ENCODE results near the gene INHA.
A peak's percentile ranks its signal among the peaks of the same experiment; 100 is the strongest.

The INHA gene

GRCh38 chr2:219539926-219540678 is 32.0 kb upstream of the INHA start:
- Histone ChIP-seq H3K9me3 (ENCODE audit: control insufficient read depth, low read length) (no peaks in the 10 kb centered on the region), H3K27me3 (ENCODE audit: control insufficient read depth, insufficient read depth, low read length) (no peaks in the 10 kb centered on the region), H3K9ac (no peak overlapping the region), H3K4me1 (peaks cover 21% of the 10 kb centered on the region), H3K36me3 (ENCODE audit: control insufficient read depth, insufficient read depth, low read length) (no peaks in the 10 kb centered on the region), H2AFZ (no peak overlapping the region), H3K4me2 (ENCODE audit: low read length) (no peak overlapping the region), H3K79me2 (peaks cover 12% of the 10 kb centered on the region), H3K4me3 (ENCODE audit: low read depth, low read length) (no peak overlapping the region), H3K27ac (no peak overlapping the region)
- TF ChIP-seq CTCF (IDR thresholded peaks at IDR 0.05) = no peak

DNA sequence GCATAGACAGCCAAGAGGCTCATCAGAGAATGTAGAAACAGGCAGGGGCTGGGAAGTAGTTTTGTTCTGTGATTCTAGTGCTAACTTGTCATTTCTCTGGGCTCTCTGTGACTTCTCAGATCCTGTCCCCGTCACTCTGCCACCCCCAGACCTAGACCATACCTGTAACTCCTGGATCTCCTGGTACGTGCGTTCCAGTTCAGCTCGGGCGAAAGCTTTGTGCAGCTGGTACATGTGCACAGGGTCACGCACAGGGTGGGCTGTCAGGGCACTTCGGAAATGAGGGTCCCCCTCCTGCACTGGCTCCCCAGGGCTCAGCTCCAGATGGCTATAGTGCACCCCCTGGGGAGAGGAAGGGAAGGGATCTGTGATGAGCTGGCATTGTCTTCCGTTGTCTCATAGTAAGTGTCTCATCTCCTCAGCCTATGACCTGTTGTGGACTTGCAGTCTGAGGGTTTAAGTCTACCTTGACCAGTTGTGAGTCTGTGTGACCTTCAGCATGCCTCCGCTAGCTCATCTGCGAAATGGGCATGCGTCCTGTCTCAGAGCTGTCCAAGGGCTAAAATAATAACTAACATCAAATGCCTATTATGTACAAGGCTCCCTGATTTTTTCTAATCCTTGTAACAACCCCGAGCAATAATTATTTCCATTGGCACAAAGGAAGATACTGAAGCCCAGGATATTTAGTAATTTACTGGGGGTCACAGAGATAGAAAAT is 31.2 kb upstream of the INHA start:
- peak overlapping the region; percentile 36 for H2AFZ ChIP-seq
- peaks cover 12% of the 10 kb centered on the region for H3K79me2 ChIP-seq
- H3K4me3 ChIP-seq (ENCODE audit: low read depth, low read length) = no peak overlapping the region
- H3K27ac ChIP-seq = no peak overlapping the region
- H3K36me3 ChIP-seq (ENCODE audit: control insufficient read depth, insufficient read depth, low read length) = no peaks in the 10 kb centered on the region
- peaks cover 24% of the 10 kb centered on the region for H3K4me1 ChIP-seq
- no peak overlapping the region for H3K4me2 ChIP-seq (ENCODE audit: low read length)
- TF ChIP-seq CTCF (IDR thresholded peaks at IDR 0.05) = no peak
- no peaks in the 10 kb centered on the region for H3K27me3 ChIP-seq (ENCODE audit: control insufficient read depth, insufficient read depth, low read length)
- H3K9ac ChIP-seq = no peak overlapping the region
- H3K9me3 ChIP-seq (ENCODE audit: control insufficient read depth, low read length) = no peaks in the 10 kb centered on the region

DNA sequence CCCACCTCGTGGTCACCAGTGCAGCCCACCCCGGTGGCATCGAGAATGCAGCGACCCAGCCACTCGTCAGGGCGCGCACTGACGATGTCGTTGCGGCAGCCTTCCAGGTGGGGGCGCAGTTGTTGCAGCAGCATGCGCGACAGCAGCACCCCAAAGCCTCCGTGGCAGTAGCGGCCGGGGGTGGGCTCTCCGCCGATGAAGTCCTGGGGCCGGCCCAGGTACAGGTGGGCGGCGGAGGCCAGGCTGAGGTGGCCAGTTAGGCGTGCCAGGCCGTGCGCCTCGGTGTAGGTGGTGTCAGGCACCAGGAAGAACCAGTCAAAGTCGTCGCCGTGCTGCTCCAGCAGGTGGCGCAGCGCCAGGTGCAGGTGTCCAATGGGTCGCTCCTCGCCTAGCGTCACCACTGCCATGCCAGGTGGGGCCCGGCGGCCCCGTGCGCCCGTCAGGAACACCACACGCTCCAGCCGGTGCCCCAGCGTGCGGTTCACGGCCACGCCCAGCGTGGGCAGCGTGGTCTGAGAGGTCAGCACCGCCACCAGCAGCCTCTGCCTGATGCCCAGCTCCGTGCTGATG is 30.4 kb upstream of the INHA start:
- peaks cover 24% of the 10 kb centered on the region for H3K4me1 ChIP-seq
- H3K27ac ChIP-seq = peak overlapping the region; percentile 25

GRCh38 chr2:219542931-219543595 is 29.0 kb upstream of the INHA start:
- no peak for TF ChIP-seq CTCF (IDR thresholded peaks at IDR 0.05)
- H3K4me3 ChIP-seq (ENCODE audit: low read depth, low read length) = peak overlapping the region; percentile 72
- peak overlapping the region; percentile 89 for H3K9ac ChIP-seq
- peak overlapping the region; percentile 91 for H3K4me2 ChIP-seq (ENCODE audit: low read length)
- H3K27ac ChIP-seq = peak overlapping the region; percentile 91
- no peaks in the 10 kb centered on the region for H3K9me3 ChIP-seq (ENCODE audit: control insufficient read depth, low read length)
- H3K36me3 ChIP-seq (ENCODE audit: control insufficient read depth, insufficient read depth, low read length) = no peaks in the 10 kb centered on the region
- peaks cover 24% of the 10 kb centered on the region for H3K4me1 ChIP-seq
- no peaks in the 10 kb centered on the region for H3K27me3 ChIP-seq (ENCODE audit: control insufficient read depth, insufficient read depth, low read length)
- peak overlapping the region; percentile 99 for H2AFZ ChIP-seq
- peaks cover 5% of the 10 kb centered on the region for H3K79me2 ChIP-seq

More for the DNA sequence above, 30.4 kb upstream of the INHA start:
- H3K79me2 ChIP-seq = peaks cover 12% of the 10 kb centered on the region
- H3K27me3 ChIP-seq (ENCODE audit: control insufficient read depth, insufficient read depth, low read length) = no peaks in the 10 kb centered on the region
- H3K9ac ChIP-seq = no peak overlapping the region
- peak overlapping the region; percentile 91 for H3K4me2 ChIP-seq (ENCODE audit: low read length)
- no peaks in the 10 kb centered on the region for H3K9me3 ChIP-seq (ENCODE audit: control insufficient read depth, low read length)
- H3K36me3 ChIP-seq (ENCODE audit: control insufficient read depth, insufficient read depth, low read length) = no peaks in the 10 kb centered on the region
- H2AFZ ChIP-seq = peak overlapping the region; percentile 36
- peak overlapping the region; percentile 72 for H3K4me3 ChIP-seq (ENCODE audit: low read depth, low read length)
- TF ChIP-seq CTCF (IDR thresholded peaks at IDR 0.05) = peak; percentile 96

Data from parathyroid adenoma (tissue), 2 donors.